Measurements from ENCODE around the gene SMG5. TPM values are rescaled to one million over a fixed set of nuclear protein-coding genes. Genes with fewer than 3 reads are reported as not detected.
"Not testable (repeated sequence)": the region's sequence is repeated elsewhere in the genome, so short reads cannot be mapped to it uniquely, and the experiment has no call there.

SMG5 gene, protein sequence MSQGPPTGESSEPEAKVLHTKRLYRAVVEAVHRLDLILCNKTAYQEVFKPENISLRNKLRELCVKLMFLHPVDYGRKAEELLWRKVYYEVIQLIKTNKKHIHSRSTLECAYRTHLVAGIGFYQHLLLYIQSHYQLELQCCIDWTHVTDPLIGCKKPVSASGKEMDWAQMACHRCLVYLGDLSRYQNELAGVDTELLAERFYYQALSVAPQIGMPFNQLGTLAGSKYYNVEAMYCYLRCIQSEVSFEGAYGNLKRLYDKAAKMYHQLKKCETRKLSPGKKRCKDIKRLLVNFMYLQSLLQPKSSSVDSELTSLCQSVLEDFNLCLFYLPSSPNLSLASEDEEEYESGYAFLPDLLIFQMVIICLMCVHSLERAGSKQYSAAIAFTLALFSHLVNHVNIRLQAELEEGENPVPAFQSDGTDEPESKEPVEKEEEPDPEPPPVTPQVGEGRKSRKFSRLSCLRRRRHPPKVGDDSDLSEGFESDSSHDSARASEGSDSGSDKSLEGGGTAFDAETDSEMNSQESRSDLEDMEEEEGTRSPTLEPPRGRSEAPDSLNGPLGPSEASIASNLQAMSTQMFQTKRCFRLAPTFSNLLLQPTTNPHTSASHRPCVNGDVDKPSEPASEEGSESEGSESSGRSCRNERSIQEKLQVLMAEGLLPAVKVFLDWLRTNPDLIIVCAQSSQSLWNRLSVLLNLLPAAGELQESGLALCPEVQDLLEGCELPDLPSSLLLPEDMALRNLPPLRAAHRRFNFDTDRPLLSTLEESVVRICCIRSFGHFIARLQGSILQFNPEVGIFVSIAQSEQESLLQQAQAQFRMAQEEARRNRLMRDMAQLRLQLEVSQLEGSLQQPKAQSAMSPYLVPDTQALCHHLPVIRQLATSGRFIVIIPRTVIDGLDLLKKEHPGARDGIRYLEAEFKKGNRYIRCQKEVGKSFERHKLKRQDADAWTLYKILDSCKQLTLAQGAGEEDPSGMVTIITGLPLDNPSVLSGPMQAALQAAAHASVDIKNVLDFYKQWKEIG
- 57.7 TPM for total RNA-seq

DNA sequence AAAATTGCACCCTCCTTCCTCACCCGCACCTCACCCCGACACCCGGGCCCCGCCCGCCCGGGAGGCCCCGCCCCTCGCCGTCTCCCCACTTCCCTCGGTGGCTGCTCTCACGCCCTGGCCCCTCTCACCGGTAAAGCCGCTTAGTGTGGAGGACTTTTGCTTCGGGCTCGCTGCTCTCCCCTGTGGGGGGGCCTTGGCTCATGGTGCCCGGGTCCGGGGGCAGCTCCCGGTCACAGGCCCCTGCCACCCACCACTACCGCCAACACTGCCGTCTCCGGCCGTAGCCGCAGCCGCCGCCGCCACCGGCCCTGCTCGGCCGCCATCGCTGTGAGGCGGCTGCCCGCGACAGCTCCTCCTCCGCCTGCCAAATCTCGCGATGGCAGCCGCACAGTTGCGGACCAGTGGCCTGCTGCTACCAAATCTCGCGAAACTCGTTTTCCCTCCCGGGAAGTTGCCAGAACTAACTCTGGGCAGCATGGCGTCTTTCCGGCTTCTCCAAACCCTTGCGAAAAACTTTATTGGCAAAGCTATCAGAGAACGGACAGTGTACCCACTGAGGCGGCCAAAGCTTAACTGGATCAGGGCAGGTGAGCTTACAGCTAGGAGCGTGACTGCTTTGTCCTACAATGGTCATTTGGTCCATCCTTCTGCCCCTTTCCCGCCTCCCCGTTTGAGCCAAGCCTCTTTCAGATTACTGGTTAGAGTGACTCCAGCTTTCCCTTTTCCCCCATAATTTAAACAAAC, at the start of gene SMG5:
Gene SMG5, minus strand, starts transcription at position 347 of the 744 bp plus-strand sequence. Its CDS starts 145 bp downstream, at position 202.
- Histone ChIP-seq H3K27me3 (no peaks in the 10 kb centered on the region), H3K36me3 (peaks cover 0 to 21% of the 10 kb centered on the region in 2 donors), H3K4me1 (peaks cover 52% of the 10 kb centered on the region), H3K27ac (peak within 1 kb of the TSS; percentile 94), H3K4me3 (peak within 1 kb of the TSS; percentile 90 to 94), H3K9me3 (no peaks in the 10 kb centered on the region)
- TF ChIP-seq, protein P1, sequence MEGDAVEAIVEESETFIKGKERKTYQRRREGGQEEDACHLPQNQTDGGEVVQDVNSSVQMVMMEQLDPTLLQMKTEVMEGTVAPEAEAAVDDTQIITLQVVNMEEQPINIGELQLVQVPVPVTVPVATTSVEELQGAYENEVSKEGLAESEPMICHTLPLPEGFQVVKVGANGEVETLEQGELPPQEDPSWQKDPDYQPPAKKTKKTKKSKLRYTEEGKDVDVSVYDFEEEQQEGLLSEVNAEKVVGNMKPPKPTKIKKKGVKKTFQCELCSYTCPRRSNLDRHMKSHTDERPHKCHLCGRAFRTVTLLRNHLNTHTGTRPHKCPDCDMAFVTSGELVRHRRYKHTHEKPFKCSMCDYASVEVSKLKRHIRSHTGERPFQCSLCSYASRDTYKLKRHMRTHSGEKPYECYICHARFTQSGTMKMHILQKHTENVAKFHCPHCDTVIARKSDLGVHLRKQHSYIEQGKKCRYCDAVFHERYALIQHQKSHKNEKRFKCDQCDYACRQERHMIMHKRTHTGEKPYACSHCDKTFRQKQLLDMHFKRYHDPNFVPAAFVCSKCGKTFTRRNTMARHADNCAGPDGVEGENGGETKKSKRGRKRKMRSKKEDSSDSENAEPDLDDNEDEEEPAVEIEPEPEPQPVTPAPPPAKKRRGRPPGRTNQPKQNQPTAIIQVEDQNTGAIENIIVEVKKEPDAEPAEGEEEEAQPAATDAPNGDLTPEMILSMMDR (IDR thresholded peaks at IDR 0.05): no peak
- TF ChIP-seq POLR2AphosphoS5 (IDR thresholded peaks at IDR 0.05; ENCODE audit: insufficient read depth in 1 of 2, low read depth in 1 of 2): peak; percentile 96 to 97
- TF ChIP-seq POLR2A (IDR thresholded peaks at IDR 0.05): peak in 1 of 2 donors; percentile 31
- peak in 1 of 2 donors; percentile 97 for DNase-seq (ENCODE audit: extremely low spot score in 2 of 2)
- intact Hi-C loops (cut with DNase I): no loop called here

DNA sequence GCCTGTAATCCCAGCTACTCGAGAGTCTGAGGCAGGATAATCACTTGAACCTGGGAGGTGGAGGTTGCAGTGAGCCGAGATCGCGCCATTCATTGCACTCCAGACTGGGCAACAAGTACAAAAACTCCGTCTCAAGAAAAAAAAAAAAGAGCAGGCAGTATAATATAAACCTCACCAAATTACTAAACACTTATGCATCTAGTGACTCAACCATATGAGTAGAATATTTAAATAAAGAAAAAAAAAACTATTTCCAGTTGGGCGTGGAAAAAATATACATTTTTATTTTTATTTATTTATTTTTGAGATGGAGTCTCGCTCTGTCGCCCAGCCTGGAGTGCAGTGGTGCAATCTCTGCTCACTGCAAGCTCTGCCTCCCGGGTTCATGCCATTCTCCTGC, 40.6 kb upstream of the SMG5 start:
- H3K36me3 ChIP-seq: peaks cover 3 to 65% of the 10 kb centered on the region in 2 donors
- H3K27ac ChIP-seq; DNase-seq (ENCODE audit: extremely low spot score in 2 of 2); H3K9me3 ChIP-seq; intact Hi-C loops (cut with DNase I); H3K27me3 ChIP-seq; H3K4me1 ChIP-seq; H3K4me3 ChIP-seq: not testable (repeated sequence)

DNA sequence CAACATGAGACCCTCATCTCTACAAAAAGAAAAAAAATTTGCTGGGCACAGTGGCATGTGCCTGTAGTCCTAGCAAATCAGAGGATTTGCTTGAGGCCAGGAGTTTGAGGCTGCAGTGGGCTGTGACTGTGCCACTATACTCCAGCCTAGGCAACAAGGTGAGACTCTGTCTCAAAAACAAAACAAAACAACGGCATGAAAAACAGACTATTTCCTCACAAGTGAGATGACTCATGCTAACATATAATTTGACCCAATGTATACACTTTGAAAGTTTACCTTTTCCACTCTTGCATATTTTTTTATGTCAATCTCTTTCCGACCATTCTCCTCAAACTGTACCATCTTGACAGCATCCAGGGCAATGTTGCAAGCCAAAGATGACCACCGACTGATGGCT, 37.9 kb upstream of the SMG5 start:
- Histone ChIP-seq H3K36me3 (peaks cover 5 to 91% of the 10 kb centered on the region in 2 donors), H3K27ac (no peak overlapping the region), H3K4me3 (no peak overlapping the region), H3K4me1 (no peaks in the 10 kb centered on the region), H3K27me3 (no peaks in the 10 kb centered on the region), H3K9me3 (no peaks in the 10 kb centered on the region)
- DNase-seq (ENCODE audit: extremely low spot score in 2 of 2): no peak
- no peak for TF ChIP-seq POLR2A (IDR thresholded peaks at IDR 0.05)
- TF ChIP-seq POLR2AphosphoS5 (IDR thresholded peaks at IDR 0.05; ENCODE audit: insufficient read depth in 1 of 2, low read depth in 1 of 2): no peak
- TF ChIP-seq, protein P1 (IDR thresholded peaks at IDR 0.05): no peak
- intact Hi-C loops (cut with DNase I): no loop called here

DNA sequence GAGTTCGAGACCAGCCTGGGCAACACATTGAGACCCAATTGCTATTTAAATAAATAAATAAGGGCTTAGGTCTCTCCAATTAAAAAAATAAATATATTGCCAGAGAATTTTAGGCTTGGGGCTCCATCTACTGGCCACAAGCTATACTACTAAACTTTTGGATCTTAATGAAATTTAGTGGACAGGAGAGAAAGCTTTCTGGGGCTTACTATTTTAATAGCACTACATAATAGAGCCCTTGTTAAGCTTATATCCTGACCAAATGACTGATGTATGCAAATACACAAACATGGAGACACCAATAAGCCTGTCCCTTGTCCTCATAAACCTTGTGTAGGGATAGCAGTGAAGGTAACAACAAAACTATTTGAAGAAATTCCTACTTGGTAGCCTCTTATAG, 37.0 kb upstream of the SMG5 start:
- H3K27ac ChIP-seq: no peak overlapping the region
- no peaks in the 10 kb centered on the region for H3K4me1 ChIP-seq
- peaks cover 5 to 96% of the 10 kb centered on the region in 2 donors for H3K36me3 ChIP-seq
- DNase-seq (ENCODE audit: extremely low spot score in 2 of 2): no peak
- no peak for TF ChIP-seq POLR2AphosphoS5 (IDR thresholded peaks at IDR 0.05; ENCODE audit: insufficient read depth in 1 of 2, low read depth in 1 of 2)
- TF ChIP-seq, protein P1 (IDR thresholded peaks at IDR 0.05): peak in 1 of 3 experiments; percentile 22
- no peak overlapping the region for H3K4me3 ChIP-seq
- H3K27me3 ChIP-seq: no peaks in the 10 kb centered on the region
- intact Hi-C loops (cut with DNase I): no loop called here
- H3K9me3 ChIP-seq: no peaks in the 10 kb centered on the region

DNA sequence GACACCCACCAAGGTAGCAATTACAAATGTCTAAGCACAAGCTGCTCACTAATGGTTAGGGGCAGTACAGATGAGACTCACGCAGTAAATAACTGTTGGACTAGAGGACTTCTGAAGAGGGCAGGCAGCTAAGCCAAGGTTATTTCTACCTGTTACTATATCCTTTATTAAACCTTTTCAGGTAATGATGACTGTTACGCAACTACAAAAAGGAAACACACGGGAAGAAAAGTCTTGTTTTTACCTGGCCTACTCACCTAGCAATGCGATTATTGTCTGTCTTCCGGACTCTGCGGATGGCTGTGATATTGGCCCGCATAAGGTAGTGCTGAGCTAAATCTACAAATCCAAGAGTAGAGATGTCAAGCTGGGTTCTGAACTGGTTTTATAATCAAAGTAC, 34.3 kb upstream of the SMG5 start:
- Histone ChIP-seq H3K27me3 (no peaks in the 10 kb centered on the region), H3K27ac (no peak overlapping the region), H3K4me1 (no peaks in the 10 kb centered on the region), H3K36me3 (peaks cover 5 to 99% of the 10 kb centered on the region in 2 donors), H3K4me3 (no peak overlapping the region), H3K9me3 (no peaks in the 10 kb centered on the region)
- TF ChIP-seq, protein P1 (IDR thresholded peaks at IDR 0.05): no peak
- TF ChIP-seq POLR2AphosphoS5 (IDR thresholded peaks at IDR 0.05; ENCODE audit: insufficient read depth in 1 of 2, low read depth in 1 of 2): no peak
- intact Hi-C loops (cut with DNase I): no loop called here
- no peak for DNase-seq (ENCODE audit: extremely low spot score in 2 of 2)

All from vagina (tissue), 2 donors.